HG03095 (cell line): ENCODE results near the gene SMIM21.

Source experiments
- ATAC-seq: cut with Tn5 transposase; IDR thresholded peaks from one replicate; pipeline ENCODE4 v1.9.1; 2021; ENCODE audit warnings: moderate library complexity; ENCODE audit not compliant: unreplicated experiment

Gene SMIM21

DNA sequence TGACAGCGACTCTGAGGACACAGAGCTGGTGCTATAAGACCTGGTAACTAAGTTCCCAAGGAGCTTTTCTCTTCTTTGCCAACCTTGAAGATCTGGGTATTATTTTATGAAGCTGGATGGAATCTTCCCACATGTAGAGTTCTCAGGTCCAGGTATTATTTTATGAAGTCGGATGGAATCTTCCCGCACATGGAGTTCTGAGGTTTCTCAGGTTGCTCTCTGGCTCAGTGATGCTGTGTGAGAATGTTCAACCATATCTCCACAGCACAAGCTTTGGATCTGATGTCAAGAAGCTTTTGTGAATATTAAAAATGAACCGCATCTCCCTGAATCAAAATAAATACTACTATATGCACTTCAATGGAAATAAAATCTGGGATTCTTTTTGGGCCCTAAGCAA, at the start of gene SMIM21:
SMIM21 (minus strand) TSS at position 101 of the 400 bp plus-strand sequence. CDS start 140 bp downstream, outside the sequence.
- no peak for ATAC-seq

DNA sequence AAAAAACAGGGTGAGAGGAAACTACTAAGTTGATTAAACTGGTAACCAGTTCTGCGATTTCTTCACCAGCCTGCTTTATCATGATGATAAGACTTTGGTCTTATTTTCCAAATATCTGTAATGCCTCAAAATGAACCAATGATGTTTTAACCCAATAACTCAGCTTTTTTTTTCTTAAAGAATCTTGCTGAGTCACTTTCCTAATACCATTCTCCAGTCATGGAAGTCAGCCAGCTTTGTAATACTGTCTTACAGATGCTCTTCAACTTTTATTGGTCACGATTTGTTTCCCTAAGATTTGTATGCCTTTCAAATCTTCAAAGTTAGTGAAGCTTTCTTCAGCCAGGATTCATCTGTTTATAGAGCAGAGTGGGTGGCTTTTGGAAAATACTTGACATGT, 47.7 kb upstream of the SMIM21 start:
- ATAC-seq = no peak

DNA sequence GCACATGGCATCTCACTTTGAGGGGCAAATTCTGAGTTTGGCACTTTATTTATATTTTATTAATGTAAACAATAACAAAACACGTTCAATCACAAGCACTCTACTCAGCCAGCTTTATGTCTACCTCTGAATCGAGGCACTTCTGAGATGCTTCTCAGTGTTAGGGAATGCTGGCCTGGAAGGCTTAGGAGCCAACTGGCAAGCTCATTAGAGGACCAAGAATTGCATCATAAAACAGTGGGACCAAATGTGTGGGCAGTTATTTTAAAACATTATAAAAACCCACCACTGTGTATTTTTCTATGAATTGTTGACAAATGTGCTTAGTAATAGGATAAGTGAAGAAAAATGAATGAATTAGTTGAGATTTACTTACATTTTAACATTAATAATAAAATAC, 46.8 kb upstream of the SMIM21 start:
- ATAC-seq = no peak

- no peak for ATAC-seq
Observed at GRCh38 chr18:75473316-75473715, 45.8 kb upstream of the SMIM21 start.

DNA sequence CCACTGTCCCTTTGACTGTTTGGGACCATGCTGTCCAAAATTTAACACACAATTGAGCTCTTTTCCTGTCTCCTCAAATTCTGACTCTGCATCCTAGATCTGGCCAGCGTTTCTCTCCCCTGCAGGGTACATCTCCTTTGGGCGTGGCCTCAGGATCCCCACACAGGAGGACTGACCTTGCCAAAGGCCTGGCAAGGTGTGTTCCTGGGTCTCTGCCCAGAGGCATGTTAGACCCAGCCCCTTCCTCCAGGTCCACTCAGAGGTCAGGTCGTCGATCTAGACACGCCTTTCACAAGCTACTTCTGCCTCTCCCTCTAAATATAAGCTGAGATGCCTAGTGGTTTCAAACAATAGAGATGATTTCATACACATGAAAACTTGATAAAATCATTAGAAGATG, 45.4 kb upstream of the SMIM21 start:
- no peak for ATAC-seq

- no peak for ATAC-seq
Observed at GRCh38 chr18:75472396-75472795, 44.9 kb upstream of the SMIM21 start.

DNA sequence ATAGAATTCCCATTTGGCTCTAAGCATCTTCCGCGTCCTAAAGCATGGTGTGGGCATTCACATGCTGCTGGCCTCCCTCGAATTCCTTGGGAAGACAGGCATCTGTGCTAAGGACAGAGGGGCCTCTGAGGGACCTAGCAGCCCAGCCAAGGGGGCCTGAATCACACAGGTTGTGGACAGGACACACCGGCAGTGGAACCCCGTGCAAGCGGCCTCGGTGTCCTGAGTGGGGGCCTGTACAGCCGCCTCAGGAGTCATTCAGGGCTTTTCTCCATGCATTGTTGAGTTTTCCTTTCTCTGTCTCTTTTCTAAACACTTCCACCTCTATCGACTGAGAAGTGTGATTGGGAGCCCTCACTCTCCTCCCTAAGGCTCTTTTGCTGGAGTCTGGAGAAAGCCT, 44.3 kb upstream of the SMIM21 start:
- ATAC-seq = no peak

- no peak for ATAC-seq
Observed at GRCh38 chr18:75467851-75468250, 40.3 kb upstream of the SMIM21 start.

GRCh38 chr18:75467281-75467795, 39.8 kb upstream of the SMIM21 start:
- no peak for ATAC-seq

- no peak for ATAC-seq
Observed at GRCh38 chr18:75464356-75464755, 36.9 kb upstream of the SMIM21 start.

- no peak for ATAC-seq
Observed at GRCh38 chr18:75462178-75462832, 34.8 kb upstream of the SMIM21 start.

DNA sequence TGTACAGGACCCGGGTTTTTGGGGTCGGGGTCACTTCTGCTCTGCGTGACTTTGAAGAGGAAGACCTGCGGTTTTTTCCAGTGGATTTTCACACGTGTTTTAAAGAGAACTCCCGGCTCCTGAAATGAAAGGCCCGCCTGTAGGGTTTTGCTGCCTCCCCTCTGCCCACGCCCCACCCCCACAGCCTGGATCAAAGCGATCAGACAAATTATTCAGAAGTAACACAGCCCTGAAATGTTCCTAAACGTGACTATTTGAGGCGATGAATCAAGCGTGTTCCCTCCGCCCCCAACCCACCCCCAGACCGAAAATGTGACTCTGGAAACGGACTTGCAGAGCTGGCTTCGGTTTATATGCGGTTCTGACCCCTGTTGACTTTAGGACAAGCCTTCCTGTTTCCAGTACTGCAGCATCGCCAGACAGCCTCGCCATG, 28.7 kb upstream of the SMIM21 start:
- ATAC-seq = no peak

- ATAC-seq = no peak
Observed at GRCh38 chr18:75455249-75456198, 28.0 kb upstream of the SMIM21 start.

DNA sequence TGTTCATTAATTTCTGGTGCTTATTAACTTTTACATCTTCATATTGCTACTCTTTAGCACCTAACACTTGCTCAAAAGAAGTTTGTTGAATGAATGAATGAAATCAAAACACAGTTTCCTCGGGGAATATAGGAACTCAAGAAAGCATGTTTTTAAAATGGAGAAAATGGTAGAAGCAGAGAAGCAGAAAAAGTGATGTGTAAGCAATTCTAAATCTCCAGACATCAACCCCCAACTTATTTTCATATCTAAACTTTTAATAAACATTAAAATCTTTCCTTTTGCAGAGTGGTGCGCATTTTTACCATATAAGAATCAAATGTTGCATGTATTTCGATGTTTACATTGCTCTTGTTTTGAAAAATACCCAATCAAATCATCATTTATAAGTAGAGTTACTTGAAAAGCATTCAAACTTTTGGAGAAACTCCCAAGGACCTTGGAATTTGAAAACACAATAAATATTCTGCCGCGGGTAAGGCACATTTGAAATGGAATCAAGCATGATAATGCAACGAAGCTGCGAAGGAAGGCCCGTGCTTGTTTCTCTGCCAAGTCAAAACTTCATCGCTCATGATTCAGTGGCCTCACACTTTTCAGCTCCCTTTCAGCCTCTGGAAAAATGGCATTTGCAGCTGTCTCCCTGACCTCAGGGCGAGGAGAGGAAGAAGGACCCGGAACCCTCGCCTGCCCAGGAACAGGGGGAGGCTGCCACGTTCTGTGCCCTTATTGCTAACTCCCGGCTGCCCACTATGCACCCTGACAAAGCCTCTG, 26.7 kb upstream of the SMIM21 start:
- ATAC-seq = no peak

- no peak for ATAC-seq
Observed at GRCh38 chr18:75450906-75451305, 23.4 kb upstream of the SMIM21 start.

DNA sequence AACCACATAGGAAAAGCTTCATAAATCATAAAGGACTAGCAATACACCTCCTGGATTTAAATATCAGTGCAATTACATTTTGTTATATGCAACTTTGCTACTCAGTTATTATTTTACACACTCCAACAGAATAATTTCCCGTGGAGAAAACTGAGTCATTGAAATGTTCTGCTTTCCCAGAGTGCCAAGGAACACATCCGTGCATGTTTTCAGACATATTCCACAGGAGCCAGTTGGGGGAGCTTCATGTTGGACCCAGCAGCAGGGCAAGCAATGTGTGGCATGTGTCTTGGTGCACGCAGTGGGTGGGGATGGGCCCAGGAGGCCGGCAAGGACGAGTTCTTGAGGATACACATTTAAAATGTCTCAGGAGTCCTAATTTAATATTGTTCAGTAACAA, 14.4 kb upstream of the SMIM21 start:
- no peak for ATAC-seq

DNA sequence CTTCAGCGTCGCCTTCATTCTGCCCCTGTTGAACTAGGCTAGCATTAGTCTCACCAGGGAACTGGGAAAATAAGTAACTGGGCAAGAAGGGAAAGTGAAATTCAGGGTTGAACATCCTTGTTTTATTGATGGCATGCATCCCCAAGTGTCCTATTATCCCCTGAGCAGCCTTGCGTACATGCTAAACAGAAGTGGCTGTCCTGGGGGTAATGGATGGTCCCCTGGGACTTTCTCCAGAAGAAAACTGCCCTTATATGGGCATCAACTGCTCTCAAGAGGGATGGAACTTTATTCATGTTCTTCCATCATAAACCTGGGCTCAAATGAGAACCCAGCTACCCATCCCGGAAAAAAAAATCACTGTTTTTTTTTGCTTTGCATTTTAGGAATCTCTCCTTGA, 11.8 kb upstream of the SMIM21 start:
- no peak for ATAC-seq

DNA sequence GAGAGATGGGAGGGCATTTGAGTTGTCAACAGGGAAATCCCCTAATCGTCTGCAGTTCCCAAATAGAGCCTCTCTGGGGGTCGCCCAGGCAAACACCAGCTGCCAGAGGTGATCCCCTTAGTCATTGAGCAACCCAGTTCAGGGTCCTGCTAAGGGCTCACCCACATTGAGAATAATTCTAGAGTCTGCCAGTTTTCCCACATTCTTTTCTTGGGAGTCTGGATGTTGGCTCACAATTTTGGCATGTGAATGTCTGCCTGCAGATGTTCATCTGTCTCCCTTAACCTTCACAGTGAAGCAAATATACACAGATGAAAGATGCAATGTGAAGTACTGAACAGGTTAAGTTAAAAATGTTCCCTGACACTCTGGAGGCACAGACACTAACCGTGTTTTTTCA, 11.4 kb upstream of the SMIM21 start:
- ATAC-seq = no peak

DNA sequence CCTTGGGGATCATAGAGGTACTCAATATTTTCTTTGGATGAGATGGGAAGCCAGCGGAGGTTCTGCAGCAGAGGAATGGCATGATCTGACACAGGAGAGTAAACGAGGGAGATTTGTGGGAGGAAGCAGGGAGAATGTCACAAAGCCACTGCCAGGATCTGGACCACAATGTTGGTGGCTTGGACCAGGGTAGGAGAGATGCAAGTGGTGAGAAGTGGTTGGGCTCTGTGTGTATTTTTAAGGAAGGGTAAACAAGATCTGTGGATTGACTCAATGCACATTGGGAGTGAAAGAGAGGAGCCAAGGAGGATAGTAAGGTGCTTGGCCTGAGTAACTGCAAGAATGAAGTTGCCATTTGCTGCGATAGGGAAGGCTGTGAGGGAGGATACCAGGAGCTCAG, 10.5 kb upstream of the SMIM21 start:
- ATAC-seq = no peak

DNA sequence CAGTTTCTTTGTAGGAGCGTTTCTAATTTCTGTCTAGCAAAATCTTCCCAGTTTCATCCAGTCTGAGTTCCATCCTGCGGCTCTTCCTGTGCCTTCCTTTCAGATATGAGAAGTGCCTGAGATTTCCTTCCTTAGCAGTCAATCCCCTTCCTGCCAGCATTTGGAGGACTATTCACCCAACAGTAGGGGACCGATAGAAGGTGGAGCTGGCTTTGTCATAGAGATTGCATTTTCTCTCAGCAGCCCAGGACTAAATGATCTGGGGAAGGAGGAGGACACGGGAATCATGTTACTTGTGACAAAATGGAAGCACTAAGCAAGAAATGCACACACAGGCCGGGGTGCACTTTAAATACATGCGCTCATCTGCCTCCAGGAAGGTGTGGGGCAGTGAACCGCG, 5.6 kb upstream of the SMIM21 start:
- ATAC-seq = no peak

DNA sequence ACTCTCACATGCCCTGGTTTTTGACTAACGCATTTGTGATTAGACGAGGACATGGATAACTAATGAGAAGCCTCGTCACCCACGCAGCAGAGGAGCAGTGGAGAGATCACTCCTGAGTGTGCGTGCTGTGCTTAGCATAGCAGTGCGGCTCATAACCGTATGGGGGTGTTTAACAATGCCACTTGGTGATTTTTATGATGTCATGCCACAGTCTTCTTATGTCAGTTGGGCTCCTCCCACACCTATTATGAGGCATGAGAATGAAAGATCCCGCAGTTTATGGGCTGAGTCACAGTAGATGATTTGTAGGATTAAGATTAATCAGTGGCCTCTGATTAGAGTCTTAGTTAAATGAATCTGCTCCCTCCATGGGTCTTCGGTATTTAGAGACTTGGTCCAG, 2.5 kb upstream of the SMIM21 start:
- ATAC-seq = no peak
